ENCODE results near the gene ATP6V1C2.
A peak's percentile ranks its signal among the peaks of the same experiment; 100 is the strongest.

Gene ATP6V1C2

GRCh38 chr2:10781746-10782145 is 60.3 kb downstream of the ATP6V1C2 start:
- Histone ChIP-seq H3K27me3 (ENCODE audit: control insufficient read depth in 1 of 2, insufficient read depth in 2 of 2, low read length in 2 of 2) (no peaks in the 10 kb centered on the region), H3K36me3 (ENCODE audit: control insufficient read depth in 1 of 2, insufficient read depth in 2 of 2, low read length in 2 of 2) (peaks cover 31 to 82% of the 10 kb centered on the region in 2 donors), H3K4me1 (ENCODE audit: control insufficient read depth in 1 of 2, insufficient read depth in 2 of 2, low read length in 2 of 2) (no peaks in the 10 kb centered on the region), H3K9me3 (ENCODE audit: control insufficient read depth in 1 of 2, low read length in 2 of 2) (no peaks in the 10 kb centered on the region), H3K27ac (ENCODE audit: low read depth, low read length) (no peak overlapping the region), H3K4me3 (ENCODE audit: low read depth in 1 of 2, low read length in 2 of 2) (no peak overlapping the region), H3K9ac (ENCODE audit: low read depth in 1 of 2, low read length in 2 of 2) (no peak overlapping the region)

- no peak overlapping the region for H3K9ac ChIP-seq (ENCODE audit: low read depth in 1 of 2, low read length in 2 of 2)
- H3K4me1 ChIP-seq (ENCODE audit: control insufficient read depth in 1 of 2, insufficient read depth in 2 of 2, low read length in 2 of 2): peaks cover 0 to under 1% of the 10 kb centered on the region in 2 donors
- no peaks in the 10 kb centered on the region for H3K27me3 ChIP-seq (ENCODE audit: control insufficient read depth in 1 of 2, insufficient read depth in 2 of 2, low read length in 2 of 2)
These were observed 62.0 kb downstream of the ATP6V1C2 start for GRCh38 chr2:10783421-10783820.

GRCh38 chr2:10784719-10785118 is 63.3 kb downstream of the ATP6V1C2 start:
- H3K9ac ChIP-seq (ENCODE audit: low read depth in 1 of 2, low read length in 2 of 2): no peak overlapping the region
- no peaks in the 10 kb centered on the region for H3K27me3 ChIP-seq (ENCODE audit: control insufficient read depth in 1 of 2, insufficient read depth in 2 of 2, low read length in 2 of 2)
- peaks cover 47 to 89% of the 10 kb centered on the region in 2 donors for H3K36me3 ChIP-seq (ENCODE audit: control insufficient read depth in 1 of 2, insufficient read depth in 2 of 2, low read length in 2 of 2)
- H3K4me3 ChIP-seq (ENCODE audit: low read depth in 1 of 2, low read length in 2 of 2): no peak overlapping the region
- no peaks in the 10 kb centered on the region for H3K9me3 ChIP-seq (ENCODE audit: control insufficient read depth in 1 of 2, low read length in 2 of 2)
- no peak overlapping the region for H3K27ac ChIP-seq (ENCODE audit: low read depth, low read length)
- H3K4me1 ChIP-seq (ENCODE audit: control insufficient read depth in 1 of 2, insufficient read depth in 2 of 2, low read length in 2 of 2): peaks cover 0 to 12% of the 10 kb centered on the region in 2 donors

More at GRCh38 chr2:10783421-10783820, 62.0 kb downstream of the ATP6V1C2 start:
- Histone ChIP-seq H3K36me3 (ENCODE audit: control insufficient read depth in 1 of 2, insufficient read depth in 2 of 2, low read length in 2 of 2) (peaks cover 40 to 87% of the 10 kb centered on the region in 2 donors), H3K9me3 (ENCODE audit: control insufficient read depth in 1 of 2, low read length in 2 of 2) (no peaks in the 10 kb centered on the region), H3K4me3 (ENCODE audit: low read depth in 1 of 2, low read length in 2 of 2) (no peak overlapping the region), H3K27ac (ENCODE audit: low read depth, low read length) (no peak overlapping the region)

GRCh38 chr2:10785260-10785659 is 63.8 kb downstream of the ATP6V1C2 start:
- H3K36me3 ChIP-seq (ENCODE audit: control insufficient read depth in 1 of 2, insufficient read depth in 2 of 2, low read length in 2 of 2): peaks cover 44 to 84% of the 10 kb centered on the region in 2 donors
- H3K4me3 ChIP-seq (ENCODE audit: low read depth in 1 of 2, low read length in 2 of 2): no peak overlapping the region
- H3K4me1 ChIP-seq (ENCODE audit: control insufficient read depth in 1 of 2, insufficient read depth in 2 of 2, low read length in 2 of 2): peaks cover 4 to 14% of the 10 kb centered on the region in 2 donors
- no peak overlapping the region for H3K27ac ChIP-seq (ENCODE audit: low read depth, low read length)
- H3K27me3 ChIP-seq (ENCODE audit: control insufficient read depth in 1 of 2, insufficient read depth in 2 of 2, low read length in 2 of 2): no peaks in the 10 kb centered on the region
- H3K9ac ChIP-seq (ENCODE audit: low read depth in 1 of 2, low read length in 2 of 2): no peak overlapping the region
- H3K9me3 ChIP-seq (ENCODE audit: control insufficient read depth in 1 of 2, low read length in 2 of 2): no peaks in the 10 kb centered on the region

- Histone ChIP-seq H3K9ac (ENCODE audit: low read depth in 1 of 2, low read length in 2 of 2) (no peak overlapping the region), H3K27ac (ENCODE audit: low read depth, low read length) (no peak overlapping the region), H3K4me3 (ENCODE audit: low read depth in 1 of 2, low read length in 2 of 2) (no peak overlapping the region), H3K27me3 (ENCODE audit: control insufficient read depth in 1 of 2, insufficient read depth in 2 of 2, low read length in 2 of 2) (no peaks in the 10 kb centered on the region), H3K36me3 (ENCODE audit: control insufficient read depth in 1 of 2, insufficient read depth in 2 of 2, low read length in 2 of 2) (peaks cover 44 to 80% of the 10 kb centered on the region in 2 donors), H3K4me1 (ENCODE audit: control insufficient read depth in 1 of 2, insufficient read depth in 2 of 2, low read length in 2 of 2) (peaks cover 15 to 20% of the 10 kb centered on the region in 2 donors), H3K9me3 (ENCODE audit: control insufficient read depth in 1 of 2, low read length in 2 of 2) (no peaks in the 10 kb centered on the region)
These were observed 65.0 kb downstream of the ATP6V1C2 start for GRCh38 chr2:10786240-10786982.

- Histone ChIP-seq H3K36me3 (ENCODE audit: control insufficient read depth in 1 of 2, insufficient read depth in 2 of 2, low read length in 2 of 2) (peaks cover 47 to 79% of the 10 kb centered on the region in 2 donors), H3K9me3 (ENCODE audit: control insufficient read depth in 1 of 2, low read length in 2 of 2) (no peaks in the 10 kb centered on the region), H3K4me1 (ENCODE audit: control insufficient read depth in 1 of 2, insufficient read depth in 2 of 2, low read length in 2 of 2) (peaks cover 22 to 29% of the 10 kb centered on the region in 2 donors), H3K4me3 (ENCODE audit: low read depth in 1 of 2, low read length in 2 of 2) (no peak overlapping the region), H3K27me3 (ENCODE audit: control insufficient read depth in 1 of 2, insufficient read depth in 2 of 2, low read length in 2 of 2) (no peaks in the 10 kb centered on the region), H3K9ac (ENCODE audit: low read depth in 1 of 2, low read length in 2 of 2) (no peak overlapping the region), H3K27ac (ENCODE audit: low read depth, low read length) (no peak overlapping the region)
These were observed 65.9 kb downstream of the ATP6V1C2 start for GRCh38 chr2:10787176-10787968.

- H3K27ac ChIP-seq (ENCODE audit: low read depth, low read length): no peak overlapping the region
- no peak overlapping the region for H3K9ac ChIP-seq (ENCODE audit: low read depth in 1 of 2, low read length in 2 of 2)
- H3K36me3 ChIP-seq (ENCODE audit: control insufficient read depth in 1 of 2, insufficient read depth in 2 of 2, low read length in 2 of 2): peaks cover 47 to 83% of the 10 kb centered on the region in 2 donors
- H3K9me3 ChIP-seq (ENCODE audit: control insufficient read depth in 1 of 2, low read length in 2 of 2): no peaks in the 10 kb centered on the region
- no peak overlapping the region for H3K4me3 ChIP-seq (ENCODE audit: low read depth in 1 of 2, low read length in 2 of 2)
- H3K27me3 ChIP-seq (ENCODE audit: control insufficient read depth in 1 of 2, insufficient read depth in 2 of 2, low read length in 2 of 2): no peaks in the 10 kb centered on the region
- H3K4me1 ChIP-seq (ENCODE audit: control insufficient read depth in 1 of 2, insufficient read depth in 2 of 2, low read length in 2 of 2): peaks cover 26 to 29% of the 10 kb centered on the region in 2 donors
These were observed 67.4 kb downstream of the ATP6V1C2 start for GRCh38 chr2:10788855-10789254.

GRCh38 chr2:10790228-10790973 is 69.0 kb downstream of the ATP6V1C2 start:
- Histone ChIP-seq H3K27me3 (ENCODE audit: control insufficient read depth in 1 of 2, insufficient read depth in 2 of 2, low read length in 2 of 2) (no peaks in the 10 kb centered on the region), H3K4me3 (ENCODE audit: low read depth in 1 of 2, low read length in 2 of 2) (peak overlapping the region in 1 of 2 donors; percentile 43), H3K9ac (ENCODE audit: low read depth in 1 of 2, low read length in 2 of 2) (peak overlapping the region in 1 of 2 donors; percentile 45), H3K4me1 (ENCODE audit: control insufficient read depth in 1 of 2, insufficient read depth in 2 of 2, low read length in 2 of 2) (peaks cover 29% of the 10 kb centered on the region in 2 donors), H3K36me3 (ENCODE audit: control insufficient read depth in 1 of 2, insufficient read depth in 2 of 2, low read length in 2 of 2) (peaks cover 38 to 79% of the 10 kb centered on the region in 2 donors), H3K9me3 (ENCODE audit: control insufficient read depth in 1 of 2, low read length in 2 of 2) (no peaks in the 10 kb centered on the region), H3K27ac (ENCODE audit: low read depth, low read length) (no peak overlapping the region)

- no peak overlapping the region for H3K27ac ChIP-seq (ENCODE audit: low read depth, low read length)
These were observed 70.7 kb downstream of the ATP6V1C2 start for GRCh38 chr2:10792001-10792634.

More at GRCh38 chr2:10792001-10792634, 70.7 kb downstream of the ATP6V1C2 start:
- H3K9ac ChIP-seq (ENCODE audit: low read depth in 1 of 2, low read length in 2 of 2): no peak overlapping the region
- H3K36me3 ChIP-seq (ENCODE audit: control insufficient read depth in 1 of 2, insufficient read depth in 2 of 2, low read length in 2 of 2): peaks cover 37 to 78% of the 10 kb centered on the region in 2 donors
- H3K27me3 ChIP-seq (ENCODE audit: control insufficient read depth in 1 of 2, insufficient read depth in 2 of 2, low read length in 2 of 2): no peaks in the 10 kb centered on the region
- H3K4me3 ChIP-seq (ENCODE audit: low read depth in 1 of 2, low read length in 2 of 2): no peak overlapping the region
- no peaks in the 10 kb centered on the region for H3K9me3 ChIP-seq (ENCODE audit: control insufficient read depth in 1 of 2, low read length in 2 of 2)
- peaks cover 29% of the 10 kb centered on the region in 2 donors for H3K4me1 ChIP-seq (ENCODE audit: control insufficient read depth in 1 of 2, insufficient read depth in 2 of 2, low read length in 2 of 2)

Data from duodenal mucosa (tissue), 2 donors.